HG03432 (cell line): ENCODE measurements around the gene CALHM6.
A peak's percentile ranks its signal among the peaks of the same experiment; 100 is the strongest.

Source experiments
- ATAC-seq: cut with Tn5 transposase; IDR thresholded peaks from one replicate; pipeline ENCODE4 v1.9.1; 2021; ENCODE audit warnings: mild to moderate bottlenecking, moderate library complexity; ENCODE audit not compliant: unreplicated experiment

CALHM6 gene

GRCh38 chr6:116461331-116461931 lies at the start of gene CALHM6:
Gene CALHM6, plus strand, starts transcription at chr6:116461375. Its CDS starts 555 bp downstream, at chr6:116461930.
- no peak for ATAC-seq

DNA sequence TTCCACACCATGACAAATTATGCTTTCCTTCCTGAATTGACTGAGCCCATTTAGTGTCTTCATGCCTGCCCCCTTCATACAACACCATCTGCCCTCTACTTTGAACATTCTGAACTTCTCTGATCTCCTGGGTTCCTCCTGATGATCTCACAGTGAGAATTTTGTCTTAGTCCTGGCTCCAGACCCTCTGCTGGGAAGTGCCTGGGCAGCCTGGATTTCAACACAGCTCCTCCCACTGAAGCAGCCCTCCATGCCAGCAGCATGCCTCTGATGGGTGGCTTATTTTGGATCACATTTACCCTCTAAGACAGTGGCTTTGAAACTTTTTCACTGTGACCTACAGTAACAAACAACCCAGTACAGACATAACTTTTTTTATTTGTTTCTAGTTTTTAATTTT lies 48.9 kb upstream of the CALHM6 start:
- no peak for ATAC-seq

GRCh38 chr6:116413357-116413756 lies 47.8 kb upstream of the CALHM6 start:
- ATAC-seq: no peak

DNA sequence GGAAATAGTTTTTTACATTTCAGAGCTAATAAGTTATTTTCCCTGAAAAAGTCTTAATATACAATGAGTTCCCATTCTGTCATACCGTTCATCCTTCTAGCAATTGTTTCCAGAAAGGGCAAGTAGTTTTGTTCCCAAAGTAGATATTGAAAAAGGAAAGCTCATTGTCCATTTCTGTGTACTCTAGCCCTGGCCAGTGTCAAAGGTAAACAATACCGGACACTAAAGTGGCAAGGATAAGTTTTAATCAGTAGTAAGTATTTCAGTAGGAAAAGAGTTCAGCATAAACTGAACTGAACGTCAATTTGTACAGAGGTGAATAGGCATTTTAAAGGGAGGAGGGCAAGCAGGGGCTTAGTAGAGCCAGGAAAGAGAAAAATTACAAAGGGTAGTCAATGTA lies 43.5 kb upstream of the CALHM6 start:
- ATAC-seq: no peak

GRCh38 chr6:116419069-116419786 lies 41.9 kb upstream of the CALHM6 start:
- ATAC-seq: no peak

- ATAC-seq: no peak
These were observed 40.8 kb upstream of the CALHM6 start for GRCh38 chr6:116420341-116420740.

DNA sequence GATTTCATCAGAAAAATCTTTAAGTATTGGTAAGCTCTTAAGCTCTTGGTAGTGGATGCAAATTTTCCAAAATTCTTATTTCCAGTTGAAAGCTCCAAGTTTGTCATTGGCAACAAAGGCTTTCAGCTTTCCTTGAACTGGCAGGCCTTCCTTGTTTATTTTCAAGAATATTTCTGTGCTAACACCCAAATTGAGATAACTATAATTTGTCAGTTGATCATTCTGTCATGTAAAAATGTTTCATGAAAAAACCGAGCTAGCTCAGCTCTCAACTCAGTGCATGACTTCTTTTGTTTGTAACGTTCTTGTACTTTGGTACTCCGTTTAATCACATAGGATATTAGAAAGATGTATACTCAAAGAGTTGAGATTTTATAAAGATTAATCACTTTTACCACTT lies 38.9 kb upstream of the CALHM6 start:
- ATAC-seq: no peak

- ATAC-seq: no peak
These were observed 37.2 kb upstream of the CALHM6 start for GRCh38 chr6:116424001-116424400.

DNA sequence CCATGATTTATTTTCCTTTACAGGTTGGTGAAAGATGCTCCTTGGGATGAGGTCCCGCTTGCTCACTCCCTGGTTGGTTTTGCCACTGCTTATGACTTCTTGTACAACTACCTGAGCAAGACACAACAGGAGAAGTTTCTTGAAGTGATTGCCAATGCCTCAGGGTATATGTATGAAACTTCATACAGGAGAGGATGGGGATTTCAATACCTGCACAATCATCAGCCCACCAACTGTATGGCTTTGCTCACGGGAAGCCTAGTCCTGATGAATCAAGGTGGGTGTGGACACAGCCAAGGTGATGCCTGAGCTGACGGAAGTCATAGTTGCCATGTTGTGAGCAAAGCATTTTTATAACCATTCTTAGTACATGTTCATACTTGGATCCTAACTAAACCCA lies 34.6 kb upstream of the CALHM6 start:
- no peak for ATAC-seq

DNA sequence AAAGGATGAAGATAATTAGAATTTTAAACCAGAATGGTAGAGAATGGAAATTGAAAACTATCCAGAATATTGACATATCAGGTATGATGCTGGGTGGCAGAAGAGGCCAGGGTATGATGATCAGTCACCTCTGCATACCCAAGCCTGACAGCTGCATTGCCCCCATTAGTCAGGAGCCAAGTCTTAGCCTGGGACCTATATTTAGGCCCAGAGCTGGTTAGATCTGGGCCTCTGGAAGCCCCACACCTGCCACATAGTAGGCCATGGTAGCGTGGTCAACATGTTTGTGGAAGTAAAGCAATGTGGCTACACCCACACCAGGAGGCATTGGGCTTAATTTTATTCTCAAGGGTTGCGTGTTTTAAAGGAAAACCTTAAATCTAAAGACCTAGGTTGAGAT lies 32.1 kb upstream of the CALHM6 start:
- ATAC-seq: no peak

- no peak for ATAC-seq
These were observed 30.3 kb upstream of the CALHM6 start for GRCh38 chr6:116430860-116431259.

GRCh38 chr6:116431964-116432595 lies 29.1 kb upstream of the CALHM6 start:
- ATAC-seq: no peak

GRCh38 chr6:116433206-116433712 lies 27.9 kb upstream of the CALHM6 start:
- no peak for ATAC-seq

DNA sequence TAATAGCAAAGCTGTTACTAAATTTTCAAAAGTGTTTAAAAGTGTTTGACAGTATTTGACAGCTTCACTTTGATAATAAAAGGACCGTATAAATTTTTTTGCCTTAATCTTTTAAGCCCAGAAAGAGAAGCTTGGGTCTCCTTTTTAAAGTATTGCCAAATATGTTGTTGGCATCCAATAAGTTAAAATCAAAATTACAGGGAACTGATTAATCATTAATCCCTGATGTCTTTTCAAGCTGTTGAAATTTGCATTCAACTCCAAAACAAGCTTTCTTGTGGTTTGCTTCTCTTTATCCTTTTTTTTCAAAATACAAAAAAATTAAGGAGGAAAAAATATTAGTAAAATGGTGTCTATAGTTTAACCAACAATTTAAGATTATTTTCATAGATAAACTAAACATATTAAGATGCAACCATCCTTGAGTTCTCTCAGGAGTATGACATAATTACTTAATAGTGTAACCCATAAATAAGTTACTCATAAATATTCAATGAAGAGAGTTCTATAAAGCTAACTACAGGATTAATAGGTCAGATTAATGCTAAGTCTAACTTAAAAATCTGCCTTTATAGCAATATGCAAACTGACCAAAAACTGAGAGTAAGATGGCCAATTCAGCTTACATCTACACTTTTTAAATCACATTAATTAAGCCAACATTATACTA lies 27.0 kb upstream of the CALHM6 start:
- ATAC-seq: no peak

GRCh38 chr6:116436586-116436985 lies 24.6 kb upstream of the CALHM6 start:
- ATAC-seq: no peak

- ATAC-seq: no peak
These were observed 23.5 kb upstream of the CALHM6 start for GRCh38 chr6:116437656-116438055.

DNA sequence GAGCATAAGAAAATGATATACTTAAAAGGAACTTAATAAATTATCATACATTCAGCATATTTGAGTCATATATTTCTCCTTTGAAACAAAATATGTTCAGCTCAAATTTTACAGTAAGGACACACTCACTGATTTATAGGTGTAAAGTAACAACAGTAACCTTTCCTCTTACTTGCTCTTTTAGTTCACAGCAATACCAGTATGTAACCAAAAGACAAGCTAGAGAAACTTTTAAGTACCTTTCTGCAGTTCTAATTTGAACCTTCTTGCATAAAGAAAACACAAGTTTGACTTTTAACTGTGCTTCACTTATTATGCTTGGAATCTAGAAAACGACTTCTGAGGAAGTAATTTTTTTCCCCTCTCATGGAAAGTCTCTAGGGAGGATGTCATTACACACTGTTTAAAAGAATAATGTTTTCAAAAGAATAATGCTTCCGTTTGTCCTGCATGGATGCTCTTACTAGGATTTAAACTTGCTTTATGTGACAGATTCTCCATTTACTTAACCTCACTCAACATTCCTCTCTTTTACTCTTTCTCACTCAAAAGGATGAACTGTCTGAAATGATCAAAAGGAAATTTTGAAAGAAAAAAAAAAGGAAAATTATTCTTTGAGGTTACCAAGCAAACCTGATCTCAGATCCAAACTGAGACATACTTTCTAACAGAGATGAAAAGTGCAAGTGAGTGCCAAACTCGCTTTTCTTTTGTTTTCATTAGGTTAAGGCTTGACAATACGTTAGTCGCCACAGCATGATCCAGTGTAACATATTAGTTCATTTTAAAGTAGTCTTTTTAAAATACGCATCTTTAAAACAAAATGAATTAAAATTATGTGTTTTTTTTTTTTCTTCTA lies 22.4 kb upstream of the CALHM6 start:
- ATAC-seq: no peak

DNA sequence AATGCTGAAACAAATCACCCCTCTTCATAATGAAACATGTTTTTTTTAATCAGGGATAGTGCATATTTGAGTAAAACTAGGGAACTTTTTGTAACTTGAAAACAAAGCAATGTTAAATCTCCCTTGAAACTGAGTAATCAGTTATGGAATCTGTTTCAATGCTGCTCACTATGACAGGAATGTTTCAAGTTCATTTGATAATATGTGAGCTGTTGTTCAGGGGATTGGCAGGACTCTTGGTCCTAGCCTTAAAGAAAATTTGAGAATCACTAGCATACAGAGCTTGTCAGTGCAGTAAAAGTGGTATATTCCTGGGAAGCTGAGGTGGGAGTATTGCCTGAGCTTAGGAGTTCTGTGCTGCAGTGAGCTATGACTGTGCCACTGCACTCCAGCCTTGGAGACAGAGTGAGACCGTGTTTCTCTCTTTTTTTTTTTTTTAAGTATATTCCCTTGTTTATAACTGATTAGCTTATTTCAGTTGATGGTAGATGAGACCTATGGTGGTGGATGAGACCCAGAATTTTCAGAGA lies 21.6 kb upstream of the CALHM6 start:
- ATAC-seq: no peak

DNA sequence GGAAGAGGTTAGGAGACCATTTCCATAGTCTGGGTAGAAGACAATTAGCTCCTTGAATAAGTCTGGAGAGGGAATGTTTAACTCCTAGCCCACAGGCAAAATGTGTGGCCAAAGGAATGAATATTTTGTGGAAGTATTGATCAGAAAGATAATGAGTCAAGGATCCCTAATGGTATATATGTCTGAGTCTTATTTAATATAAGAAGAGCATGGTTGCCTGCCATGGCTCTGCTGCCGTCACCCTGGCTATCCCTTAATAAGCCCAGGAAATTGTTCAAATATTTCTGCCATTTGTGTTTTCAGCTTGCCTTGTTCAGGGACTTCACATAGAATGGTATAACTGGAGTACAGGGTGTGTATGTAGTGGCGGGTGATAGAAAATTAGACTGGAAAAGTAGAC lies 18.1 kb upstream of the CALHM6 start:
- no peak for ATAC-seq

DNA sequence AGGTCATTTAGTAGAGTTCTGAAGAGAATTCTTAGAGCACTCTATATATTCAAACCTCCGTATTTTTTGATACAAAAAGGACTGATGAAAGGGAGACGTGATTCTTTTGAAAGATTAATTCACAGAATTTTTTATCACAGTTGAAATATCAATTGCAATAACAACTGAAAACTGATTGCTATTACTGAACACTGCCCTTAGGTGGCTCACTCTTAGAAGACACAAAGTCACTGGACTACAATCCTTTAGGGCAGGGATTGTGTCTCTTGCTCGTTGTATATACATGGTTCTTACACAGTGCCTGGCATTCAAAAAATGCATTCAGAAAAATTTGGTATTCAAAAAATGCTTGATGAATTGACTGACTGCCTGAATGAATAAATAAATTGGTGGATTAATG lies 17.1 kb upstream of the CALHM6 start:
- peak; percentile 81 for ATAC-seq
